ENCODE results near the gene AKAP6. TPM values are rescaled to one million over a fixed set of nuclear protein-coding genes. Genes with fewer than 3 reads are reported as not detected.
"Not testable (repeated sequence)": the region's sequence is repeated elsewhere in the genome, so short reads cannot be mapped to it uniquely, and the experiment has no call there.

Gene AKAP6
- total RNA-seq, 1 experiment from 2014 or later, result 2.7 TPM

- no peak for DNase-seq (ENCODE audit: extremely low read depth, low read depth)
Measured at GRCh38 chr14:32785585-32785984, 456.5 kb downstream of the AKAP6 start.

DNA sequence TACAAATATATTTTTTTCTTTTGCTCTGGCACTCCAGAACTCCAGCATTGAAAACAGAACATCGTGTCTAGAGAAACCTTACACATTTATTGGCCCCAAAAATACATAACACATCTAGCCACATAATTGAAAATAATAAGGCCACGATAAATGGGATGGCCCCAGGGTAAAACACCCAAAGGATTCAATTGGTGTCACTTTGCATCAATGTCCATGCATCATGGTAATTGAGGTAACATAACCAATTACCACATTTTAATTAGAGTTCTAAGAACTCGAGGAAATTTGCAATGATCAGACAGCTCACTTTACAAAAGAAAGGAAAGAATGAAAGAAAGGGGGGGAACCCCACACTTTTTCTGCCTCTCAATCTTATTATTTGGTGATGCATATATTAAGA is 457.8 kb downstream of the AKAP6 start:
- no peak for DNase-seq (ENCODE audit: extremely low read depth, low read depth)

- DNase-seq (ENCODE audit: extremely low read depth, low read depth), result not testable (repeated sequence)
Measured at GRCh38 chr14:32793033-32793432, 463.9 kb downstream of the AKAP6 start.

GRCh38 chr14:32800320-32800719 is 471.2 kb downstream of the AKAP6 start:
- no peak for DNase-seq (ENCODE audit: extremely low read depth, low read depth)

GRCh38 chr14:32802295-32802694 is 473.2 kb downstream of the AKAP6 start:
- DNase-seq (ENCODE audit: extremely low read depth, low read depth), result no peak

GRCh38 chr14:32805979-32806378 is 476.9 kb downstream of the AKAP6 start:
- DNase-seq (ENCODE audit: extremely low read depth, low read depth), result no peak

GRCh38 chr14:32808644-32809043 is 479.5 kb downstream of the AKAP6 start:
- no peak for DNase-seq (ENCODE audit: extremely low read depth, low read depth)

- DNase-seq (ENCODE audit: extremely low read depth, low read depth), result no peak
Measured at GRCh38 chr14:32809255-32809654, 480.2 kb downstream of the AKAP6 start.

GRCh38 chr14:32813401-32813800 is 484.3 kb downstream of the AKAP6 start:
- no peak for DNase-seq (ENCODE audit: extremely low read depth, low read depth)

DNA sequence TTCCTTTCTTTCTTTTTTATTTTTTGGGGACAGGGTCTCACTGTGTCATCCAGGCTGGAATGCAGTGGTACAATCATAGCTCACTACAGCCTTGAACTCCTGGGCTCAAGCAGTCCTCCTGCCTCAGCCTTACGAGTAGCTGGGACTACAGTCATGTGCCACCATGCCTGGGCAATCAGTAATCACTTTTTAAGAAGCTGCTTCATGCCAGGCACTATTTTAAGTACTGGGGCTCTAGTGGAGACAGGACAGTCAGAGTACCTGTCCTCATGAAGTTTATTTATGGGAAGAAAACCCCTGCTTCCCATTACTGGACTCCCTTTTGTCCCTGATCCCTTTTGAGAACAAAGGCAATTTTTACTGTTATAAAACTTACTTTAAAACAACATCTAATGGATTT is 485.6 kb downstream of the AKAP6 start:
- DNase-seq (ENCODE audit: extremely low read depth, low read depth), result no peak

GRCh38 chr14:32816588-32816987 is 487.5 kb downstream of the AKAP6 start:
- no peak for DNase-seq (ENCODE audit: extremely low read depth, low read depth)

DNA sequence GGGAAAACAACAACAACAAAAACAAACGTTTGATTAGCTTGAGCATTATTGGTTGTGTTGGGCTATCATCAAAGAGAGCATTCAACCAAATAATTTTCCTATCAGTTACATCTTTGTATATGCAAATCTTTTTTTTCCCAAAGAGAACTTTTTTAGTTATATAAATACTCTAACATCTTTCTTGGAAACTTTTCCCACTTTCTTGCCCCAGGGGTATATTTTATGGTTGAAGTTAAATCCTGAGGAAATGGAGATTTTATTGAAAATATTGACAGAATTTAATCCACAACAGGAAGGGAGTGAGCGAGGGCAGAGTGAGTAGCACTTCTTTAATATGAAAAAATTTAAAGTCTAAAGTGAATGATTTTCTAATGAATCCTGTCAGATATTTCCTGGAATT is 488.7 kb downstream of the AKAP6 start:
- DNase-seq (ENCODE audit: extremely low read depth, low read depth), result no peak

GRCh38 chr14:32818581-32818980 is 489.5 kb downstream of the AKAP6 start:
- DNase-seq (ENCODE audit: extremely low read depth, low read depth), result no peak

DNA sequence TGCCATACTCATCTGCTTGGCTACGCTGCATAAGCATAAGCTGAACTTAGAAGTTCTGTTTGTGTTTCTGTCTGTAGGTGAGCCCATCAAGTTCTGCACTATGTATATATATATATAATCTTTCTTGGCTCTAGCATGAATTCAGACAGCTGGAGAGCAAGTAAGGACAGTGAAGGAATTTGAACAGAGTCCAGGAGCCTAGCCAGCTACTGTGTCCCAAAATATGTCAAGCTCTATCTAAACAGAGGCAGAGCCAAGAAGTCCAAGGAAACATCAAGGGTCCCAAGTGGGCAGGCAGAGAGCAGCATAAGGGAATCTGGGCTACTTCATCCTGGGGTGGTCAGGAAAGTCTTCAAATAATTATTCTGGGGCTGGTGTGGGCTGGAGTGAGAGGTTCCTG is 491.1 kb downstream of the AKAP6 start:
- DNase-seq (ENCODE audit: extremely low read depth, low read depth), result no peak

- no peak for DNase-seq (ENCODE audit: extremely low read depth, low read depth)
Measured at GRCh38 chr14:32820682-32821081, 491.6 kb downstream of the AKAP6 start.

DNA sequence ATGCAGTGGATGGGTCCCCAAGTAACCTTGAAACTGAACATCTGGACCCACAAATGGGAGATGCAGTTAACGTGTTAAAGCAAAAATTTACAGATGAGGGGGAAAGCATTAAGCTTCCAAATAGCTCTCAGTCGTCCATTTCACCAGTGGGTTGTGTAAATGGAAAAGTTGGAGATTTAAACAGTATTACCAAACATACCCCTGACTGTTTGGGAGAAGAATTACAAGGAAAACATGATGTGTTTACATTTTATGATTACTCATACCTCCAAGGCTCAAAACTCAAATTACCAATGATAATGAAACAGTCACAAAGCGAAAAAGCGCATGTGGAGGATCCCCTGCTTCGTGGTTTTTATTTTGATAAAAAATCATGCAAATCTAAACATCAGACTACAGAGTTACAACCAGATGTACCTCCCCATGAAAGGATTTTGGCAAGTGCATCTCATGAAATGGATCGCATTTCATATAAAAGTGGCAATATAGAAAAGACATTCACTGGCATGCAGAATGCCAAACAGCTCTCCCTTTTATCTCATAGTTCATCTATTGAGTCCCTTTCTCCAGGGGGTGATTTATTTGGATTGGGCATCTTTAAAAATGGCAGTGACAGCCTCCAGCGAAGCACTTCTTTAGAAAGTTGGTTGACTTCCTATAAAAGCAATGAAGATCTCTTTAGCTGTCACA is 493.0 kb downstream of the AKAP6 start:
- no peak for DNase-seq (ENCODE audit: extremely low read depth, low read depth)

DNA sequence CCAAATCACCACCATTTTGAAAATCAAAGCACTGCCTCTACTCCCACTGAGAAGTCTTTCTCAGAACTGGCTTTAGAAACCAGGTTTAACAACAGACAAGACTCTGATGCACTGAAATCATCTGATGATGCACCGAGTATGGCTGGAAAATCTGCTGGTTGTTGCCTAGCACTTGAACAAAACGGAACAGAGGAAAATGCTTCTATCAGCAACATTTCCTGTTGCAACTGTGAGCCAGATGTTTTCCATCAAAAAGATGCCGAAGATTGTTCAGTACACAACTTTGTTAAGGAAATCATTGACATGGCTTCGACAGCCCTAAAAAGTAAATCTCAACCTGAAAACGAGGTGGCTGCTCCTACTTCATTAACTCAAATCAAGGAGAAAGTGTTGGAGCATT is 494.6 kb downstream of the AKAP6 start:
- no peak for DNase-seq (ENCODE audit: extremely low read depth, low read depth)

GRCh38 chr14:32824195-32824594 is 495.1 kb downstream of the AKAP6 start:
- no peak for DNase-seq (ENCODE audit: extremely low read depth, low read depth)

DNA sequence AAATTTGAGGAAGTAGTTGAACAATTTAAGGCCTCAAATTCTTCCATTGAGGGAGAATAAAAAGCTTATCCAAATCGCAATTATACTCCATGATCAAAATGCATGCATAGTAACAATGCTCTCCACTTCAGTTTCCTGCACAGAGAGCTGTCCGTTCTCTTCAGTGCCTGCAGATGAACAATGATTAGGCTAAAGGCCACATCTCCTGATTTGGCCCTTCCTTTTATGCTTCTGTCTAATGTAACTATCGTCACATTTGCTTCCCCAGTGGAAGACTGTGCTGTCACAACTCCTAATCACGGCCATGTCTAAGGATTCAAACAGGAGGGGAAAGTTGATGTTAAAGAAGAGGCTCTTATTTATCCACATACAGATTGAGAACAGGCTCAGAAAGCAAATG is 496.0 kb downstream of the AKAP6 start:
- no peak for DNase-seq (ENCODE audit: extremely low read depth, low read depth)

GRCh38 chr14:32826404-32827082 is 497.4 kb downstream of the AKAP6 start:
- DNase-seq (ENCODE audit: extremely low read depth, low read depth), result no peak

DNA sequence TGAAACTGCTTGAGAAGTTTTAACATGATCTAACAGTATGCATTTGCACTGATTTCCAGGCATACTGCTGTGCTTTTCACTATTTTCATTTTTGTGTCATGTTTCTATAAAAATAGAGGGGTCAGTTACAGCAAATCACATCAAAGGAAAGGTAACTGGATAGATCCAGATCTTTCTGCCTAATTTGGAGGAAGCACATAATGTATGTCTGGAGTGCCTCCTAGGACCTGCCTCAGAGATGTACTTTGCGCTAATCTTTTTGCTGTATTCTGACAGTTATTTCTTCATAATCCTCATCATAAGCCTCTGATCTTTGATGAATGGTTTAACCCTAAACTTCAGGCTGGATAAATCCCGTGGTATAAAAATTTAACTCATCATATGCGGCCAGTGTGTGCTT is 498.4 kb downstream of the AKAP6 start:
- no peak for DNase-seq (ENCODE audit: extremely low read depth, low read depth)

DNA sequence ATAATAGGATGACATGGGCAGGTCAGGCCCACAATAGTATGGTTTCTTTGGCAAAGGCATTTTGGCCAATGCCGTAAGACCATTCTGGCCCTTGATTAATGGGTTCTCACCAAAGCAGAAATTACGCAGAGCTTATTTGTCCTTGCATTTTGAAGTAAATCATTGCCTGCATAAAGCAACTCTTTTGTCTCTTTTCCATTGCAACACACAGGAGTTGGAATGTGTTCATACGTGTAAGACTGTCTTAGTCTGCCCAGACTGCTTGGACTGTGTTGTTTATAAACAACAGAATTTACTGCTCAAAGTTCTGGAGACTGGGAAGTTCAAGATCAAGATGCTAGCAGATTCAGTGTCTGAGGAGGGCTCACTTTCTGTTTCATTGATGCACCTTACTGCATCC is 506.8 kb downstream of the AKAP6 start:
- DNase-seq (ENCODE audit: extremely low read depth, low read depth), result no peak

DNA sequence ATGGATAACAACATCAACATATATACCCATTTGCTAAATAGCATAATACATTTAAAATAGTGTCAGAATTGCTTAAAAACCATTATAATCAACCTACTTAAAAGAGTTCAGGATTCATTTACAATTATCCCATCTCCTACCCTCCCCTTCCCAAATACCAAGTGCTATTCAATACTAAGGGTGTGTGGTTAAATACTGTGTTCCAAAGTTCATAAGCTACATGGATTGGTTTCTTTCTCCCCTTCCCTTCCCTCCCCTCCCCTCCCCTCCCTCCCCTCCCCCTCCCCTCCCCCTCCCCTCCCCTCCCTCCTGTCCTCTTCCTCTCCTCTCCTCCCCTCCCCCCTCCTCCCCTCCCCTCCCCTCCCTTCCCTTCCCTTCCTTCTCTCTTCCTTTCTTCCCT is 512.6 kb downstream of the AKAP6 start:
- no peak for DNase-seq (ENCODE audit: extremely low read depth, low read depth)
